ENCODE results near the gene ZNF555. TPM values are rescaled to one million over a fixed set of nuclear protein-coding genes. Genes with fewer than 3 reads are reported as not detected.

The ZNF555 gene
- total and polyA plus RNA-seq, 9 of the 15 experiments (the other 6 are each of a cell fraction or from before 2014, with no cell fraction given), result 2.0 to 6.7 (median 5.4) TPM

GRCh38 chr19:2840794-2841791, at the start of gene ZNF555 (continued):
- TF ChIP-seq BCLAF1 (IDR thresholded peaks at IDR 0.05; ENCODE audit: borderline replicate concordance in 1 of 2, control insufficient read depth in 1 of 2, low read depth in 2 of 2, low read length in 1 of 2) (no peak), MCM7 (IDR thresholded peaks at IDR 0.05) (no peak), ELF2 (CRISPR knock-in tag; IDR thresholded peaks at IDR 0.05) (no peak), ZEB2 (IDR thresholded peaks at IDR 0.05) (no peak; the same call in 1 of the 2 replicates), ELF1 (tag; IDR thresholded peaks at IDR 0.05) (no peak), HNRNPLL (IDR thresholded peaks at IDR 0.05; ENCODE audit: low read depth, low read length, poor library complexity, severe bottlenecking) (peak; percentile 32), EHMT2 (IDR thresholded peaks at IDR 0.05) (no peak)

Measured in K562 (cell line).